Keratinocyte (primary cell): ENCODE results near the gene UTP3. TPM values are rescaled to one million over a fixed set of nuclear protein-coding genes. Genes with fewer than 3 reads are reported as not detected.
"Not testable (repeated sequence)": the region's sequence is repeated elsewhere in the genome, so short reads cannot be mapped to it uniquely, and the experiment has no call there.

Experiments used
- DNase-seq: peaks from one replicate; pipeline ENCODE4 v3.0.0-alpha.2; 2011; ENCODE audit warnings: low read depth, missing footprints, low spot score
- FAIRE-seq: peaks from 2 replicates; lab custom pipeline; 2011; peaks lifted over from hg19 to GRCh38; lab: Jason Lieb, UNC
- H2AFZ ChIP-seq: 2 replicates; pipeline ENCODE4 v1.6.0; 2012; ENCODE audit warnings: low read length, control low read depth, inconsistent platforms; ENCODE audit not compliant: control insufficient read depth
- H3K27ac ChIP-seq: 2 replicates; pipeline ENCODE4 v1.5.1; 2011; ENCODE audit warnings: low read length; ENCODE audit not compliant: control insufficient read depth, insufficient read depth
- H3K27me3 ChIP-seq: 3 replicates; pipeline ENCODE4 v1.6.0; 2011; ENCODE audit warnings: low read length; ENCODE audit not compliant: control insufficient read depth, insufficient read depth; ENCODE audit errors: extremely low read depth
- H3K36me3 ChIP-seq, 2 experiments: 2 replicates in 1 of 2; 3 replicates in 1 of 2; pipeline ENCODE4 v1.5.1; 2011; ENCODE audit warnings: low read length in 2 of 2, mild to moderate bottlenecking in 1 of 2; ENCODE audit not compliant: control insufficient read depth in 2 of 2, insufficient read depth in 2 of 2; ENCODE audit errors: extremely low read depth in 1 of 2
- H3K4me1 ChIP-seq: 3 replicates; pipeline ENCODE4 v1.5.1; 2011; ENCODE audit warnings: low read length; ENCODE audit not compliant: control insufficient read depth, insufficient read depth; ENCODE audit errors: extremely low read depth
- H3K4me2 ChIP-seq: 3 replicates; pipeline ENCODE4 v1.6.0; 2011; ENCODE audit warnings: low read depth, low read length; ENCODE audit not compliant: control insufficient read depth, insufficient read depth; ENCODE audit errors: extremely low read depth
- H3K4me3 ChIP-seq, 3 experiments: fragments of 200-600 bp in 1 of 3; sonication (generic) in 1 of 3; 2 replicates in 2 of 3; 3 replicates in 1 of 3; pipeline ENCODE4 v1.5.1; 2011 to 2016; ENCODE audit warnings: low read length in 3 of 3, mild to moderate bottlenecking in 3 of 3, control low read depth in 2 of 3, inconsistent platforms in 1 of 3, low read depth in 1 of 3, mixed read lengths in 1 of 3, mixed run types in 1 of 3, moderate library complexity in 1 of 3; ENCODE audit not compliant: control insufficient read depth in 2 of 3, insufficient read depth in 2 of 3; ENCODE audit errors: extremely low read depth in 1 of 3
- H3K79me2 ChIP-seq: 2 replicates; pipeline ENCODE4 v1.6.0; 2012; ENCODE audit warnings: low read length; ENCODE audit not compliant: control insufficient read depth, insufficient read depth
- H3K9ac ChIP-seq: 3 replicates; pipeline ENCODE4 v1.6.0; 2011; ENCODE audit warnings: low read length; ENCODE audit not compliant: control insufficient read depth, insufficient read depth; ENCODE audit errors: extremely low read depth
- H3K9me1 ChIP-seq: 3 replicates; pipeline ENCODE4 v1.6.0; 2011; ENCODE audit warnings: low read length; ENCODE audit not compliant: control insufficient read depth, insufficient read depth; ENCODE audit errors: extremely low read depth
- H3K9me3 ChIP-seq: 2 replicates; pipeline ENCODE4 v1.5.1; 2012; ENCODE audit warnings: low read depth, low read length; ENCODE audit not compliant: control insufficient read depth
- H4K20me1 ChIP-seq: 3 replicates; pipeline ENCODE4 v1.6.0; 2011; ENCODE audit warnings: low read length; ENCODE audit not compliant: control insufficient read depth, insufficient read depth; ENCODE audit errors: extremely low read depth
- CTCF ChIP-seq, 3 experiments: IDR thresholded peaks in 1 of 3; conservative IDR thresholded peaks in 1 of 3; optimal IDR thresholded peaks in 1 of 3; 2 replicates in 2 of 3; 3 replicates in 1 of 3; pipeline versions ENCODE3 to v1.5.1; 2011; ENCODE audit warnings: low read length in 3 of 3, mild to moderate bottlenecking in 3 of 3, moderate library complexity in 2 of 3, control low read depth in 1 of 3, inconsistent platforms in 1 of 3; ENCODE audit not compliant: insufficient read depth in 2 of 3; ENCODE audit errors: extremely low read depth in 1 of 3
- EZH2 ChIP-seq: IDR thresholded peaks from one replicate; pipeline ENCODE4 v1.6.1; 2012; ENCODE audit warnings: inconsistent platforms, mild to moderate bottlenecking, low read length, moderate library complexity
- dilution Hi-C: fragments of 300-500 bp; cut with MboI; formaldehyde crosslinking; loops from one replicate; pipeline ENCODE4 v1.7.0; 2020; ENCODE audit warnings: low sequenced_read_pairs; ENCODE audit not compliant: extremely low pct_ligation_motif_present
- polyA plus RNA-seq, 5 experiments: library from polyadenylated mRNA; depleted of rRNA in 3 of 5; stranded (reverse) in 3 of 5; stranded (forward) in 1 of 5; unstranded in 1 of 5; fragments of >200 nt; gene quantifications; 1 replicate in 1 of 5; 2 replicates in 3 of 5; 3 replicates in 1 of 5; pipeline versions ENCODE4 v1.2.1 to v1.2.3, GENCODE V29; 2011 to 2012; ENCODE audit warnings: missing spikeins in 2 of 5, low read depth in 1 of 5, low replicate concordance in 1 of 5

Gene UTP3
- polyA plus RNA-seq, 1 donor (not counting 4 experiments of a cell fraction or from before 2014, with no cell fraction given) = 27.7 TPM

DNA sequence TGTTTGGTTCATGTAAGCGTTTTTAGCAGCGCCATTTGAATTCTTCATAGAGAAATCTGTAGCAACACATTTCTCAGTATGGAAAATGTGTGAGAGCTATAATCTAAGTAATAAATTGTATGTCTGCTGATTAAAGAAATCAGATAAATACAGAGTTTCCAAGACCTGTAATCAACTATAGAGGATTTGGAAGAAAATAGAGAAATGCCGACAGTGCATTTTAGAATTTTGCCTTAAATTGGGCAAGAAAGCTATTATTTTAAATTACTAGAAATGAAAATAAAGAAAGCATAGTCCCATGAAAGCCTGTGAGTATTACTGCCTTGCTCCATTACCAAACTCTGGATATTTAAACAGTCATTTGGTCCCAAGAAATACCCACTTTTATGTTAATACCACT lies 36.1 kb downstream of the UTP3 start:
- H3K4me1 ChIP-seq = peaks cover 4% of the 10 kb centered on the region
- no peaks in the 10 kb centered on the region for H3K9me1 ChIP-seq
- H3K36me3 ChIP-seq = peaks cover 0 to 3% of the 10 kb centered on the region in 2 experiments
- no peak overlapping the region for H3K4me3 ChIP-seq
- no peaks in the 10 kb centered on the region for H3K9me3 ChIP-seq
- no peaks in the 10 kb centered on the region for H3K27me3 ChIP-seq
- no peak overlapping the region for H2AFZ ChIP-seq
- H3K4me2 ChIP-seq = no peak overlapping the region
- no peak overlapping the region for H3K9ac ChIP-seq
- TF ChIP-seq EZH2 = no peak
- no peak for TF ChIP-seq CTCF (optimal IDR thresholded peaks at IDR 0.05 in 1 of 3, IDR thresholded peaks at IDR 0.05 in 1 of 3, conservative IDR thresholded peaks at IDR 0.05 in 1 of 3; ENCODE audit: extremely low read depth in 1 of 3, insufficient read depth in 2 of 3, low read length in 3 of 3)
- no peaks in the 10 kb centered on the region for H4K20me1 ChIP-seq
- H3K27ac ChIP-seq = no peak overlapping the region
- dilution Hi-C loops = no loop called here
- DNase-seq (no peak), FAIRE-seq (no peak)
- H3K79me2 ChIP-seq = peaks cover 7% of the 10 kb centered on the region

DNA sequence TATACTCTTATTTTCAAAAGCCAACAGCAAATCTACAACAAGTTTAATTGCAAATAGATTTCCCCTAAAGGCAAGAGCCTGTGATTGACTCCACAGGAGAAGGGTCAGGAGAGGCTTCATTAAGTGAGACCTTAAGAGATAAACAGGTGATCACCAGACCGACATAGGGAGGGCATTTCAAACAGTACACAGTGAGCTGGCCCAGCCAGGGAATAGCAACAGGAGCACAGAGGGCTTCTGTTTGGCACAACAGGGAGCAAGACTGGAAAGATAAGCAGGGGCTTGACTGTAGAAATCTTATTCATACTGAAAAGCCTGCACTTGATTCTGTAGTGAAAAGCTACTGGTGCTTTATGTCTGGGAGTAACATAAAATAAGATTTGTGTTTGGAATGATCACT lies 37.3 kb downstream of the UTP3 start:
- Histone ChIP-seq H3K79me2 (peaks cover 2% of the 10 kb centered on the region), H4K20me1 (no peaks in the 10 kb centered on the region), H3K9ac (no peak overlapping the region), H3K4me3 (no peak overlapping the region), H3K36me3 (peaks cover 0 to 3% of the 10 kb centered on the region in 2 experiments), H2AFZ (no peak overlapping the region), H3K4me2 (no peak overlapping the region), H3K4me1 (no peaks in the 10 kb centered on the region), H3K27ac (no peak overlapping the region), H3K27me3 (no peaks in the 10 kb centered on the region), H3K9me3 (no peaks in the 10 kb centered on the region), H3K9me1 (no peaks in the 10 kb centered on the region)
- dilution Hi-C loops = no loop called here
- FAIRE-seq (no peak), DNase-seq (no peak)
- TF ChIP-seq CTCF (optimal IDR thresholded peaks at IDR 0.05 in 1 of 3, IDR thresholded peaks at IDR 0.05 in 1 of 3, conservative IDR thresholded peaks at IDR 0.05 in 1 of 3; ENCODE audit: extremely low read depth in 1 of 3, insufficient read depth in 2 of 3, low read length in 3 of 3) (no peak), EZH2 (no peak)

GRCh38 chr4:70726515-70726914 lies 38.2 kb downstream of the UTP3 start:
- H2AFZ ChIP-seq, H3K9ac ChIP-seq, dilution Hi-C loops, H3K9me3 ChIP-seq, H3K4me1 ChIP-seq, H3K79me2 ChIP-seq, H3K27me3 ChIP-seq, FAIRE-seq, DNase-seq, H3K4me3 ChIP-seq, H3K4me2 ChIP-seq, H3K36me3 ChIP-seq, H4K20me1 ChIP-seq, H3K27ac ChIP-seq, H3K9me1 ChIP-seq: not testable (repeated sequence)
